HEK293 (cell line): ENCODE results near the gene CISD1.

Experiments used
- KLF9 ChIP-seq: fragments of 450-650 bp; formaldehyde crosslinking; IDR thresholded peaks from 2 replicates; pipeline ENCODE4 v1.5.1; 2016; ENCODE audit warnings: missing biosample characterization, missing genetic modification characterization, low read depth
- PATZ1 ChIP-seq: fragments of 450-650 bp; formaldehyde crosslinking; IDR thresholded peaks from 2 replicates; pipeline ENCODE4 v1.5.1; 2016; ENCODE audit warnings: missing biosample characterization, missing genetic modification characterization
- PRDM1 ChIP-seq: fragments of 450-650 bp; formaldehyde crosslinking; IDR thresholded peaks from 2 replicates; pipeline ENCODE4; 2016; ENCODE audit warnings: missing biosample characterization, missing genetic modification characterization
- WT1 ChIP-seq: fragments of 450-650 bp; formaldehyde crosslinking; IDR thresholded peaks from 2 replicates; pipeline ENCODE4 v1.5.1; 2016; ENCODE audit warnings: missing biosample characterization, missing genetic modification characterization
- YY1 ChIP-seq: fragments of 450-650 bp; formaldehyde crosslinking; IDR thresholded peaks from 2 replicates; pipeline ENCODE4 v1.5.1; 2018; ENCODE audit warnings: missing biosample characterization, missing genetic modification characterization
- ZNF114 ChIP-seq: fragments of 450-650 bp; formaldehyde crosslinking; IDR thresholded peaks from 2 replicates; pipeline ENCODE4 v1.5.0; 2017; ENCODE audit warnings: missing biosample characterization, missing genetic modification characterization
- ZNF214 ChIP-seq: fragments of 450-650 bp; formaldehyde crosslinking; IDR thresholded peaks from 2 replicates; pipeline ENCODE4 v1.5.1; 2017; ENCODE audit warnings: missing biosample characterization, mild to moderate bottlenecking, missing genetic modification characterization, borderline replicate concordance
- ZNF707 ChIP-seq: fragments of 450-650 bp; formaldehyde crosslinking; IDR thresholded peaks from 2 replicates; pipeline ENCODE4 v1.5.1; 2016; ENCODE audit warnings: missing biosample characterization, missing genetic modification characterization
- ZSCAN18 ChIP-seq: fragments of 450-650 bp; formaldehyde crosslinking; IDR thresholded peaks from 2 replicates; pipeline ENCODE4 v1.5.1; 2016; ENCODE audit warnings: missing biosample characterization, missing genetic modification characterization
- TF ChIP-seq, protein P1 (sequence below): fragments of 450-650 bp; formaldehyde crosslinking; IDR thresholded peaks from 2 replicates; pipeline ENCODE4 v1.5.1; 2016; ENCODE audit warnings: missing biosample characterization, missing genetic modification characterization
- TF ChIP-seq, protein P2 (sequence below): fragments of 450-650 bp; formaldehyde crosslinking; IDR thresholded peaks from 2 replicates; pipeline ENCODE4 v1.5.1; 2017; ENCODE audit warnings: missing biosample characterization, missing genetic modification characterization

GRCh38 chr10:58278274-58278961 is 9.5 kb downstream of the CISD1 start:
- TF ChIP-seq, protein P1, sequence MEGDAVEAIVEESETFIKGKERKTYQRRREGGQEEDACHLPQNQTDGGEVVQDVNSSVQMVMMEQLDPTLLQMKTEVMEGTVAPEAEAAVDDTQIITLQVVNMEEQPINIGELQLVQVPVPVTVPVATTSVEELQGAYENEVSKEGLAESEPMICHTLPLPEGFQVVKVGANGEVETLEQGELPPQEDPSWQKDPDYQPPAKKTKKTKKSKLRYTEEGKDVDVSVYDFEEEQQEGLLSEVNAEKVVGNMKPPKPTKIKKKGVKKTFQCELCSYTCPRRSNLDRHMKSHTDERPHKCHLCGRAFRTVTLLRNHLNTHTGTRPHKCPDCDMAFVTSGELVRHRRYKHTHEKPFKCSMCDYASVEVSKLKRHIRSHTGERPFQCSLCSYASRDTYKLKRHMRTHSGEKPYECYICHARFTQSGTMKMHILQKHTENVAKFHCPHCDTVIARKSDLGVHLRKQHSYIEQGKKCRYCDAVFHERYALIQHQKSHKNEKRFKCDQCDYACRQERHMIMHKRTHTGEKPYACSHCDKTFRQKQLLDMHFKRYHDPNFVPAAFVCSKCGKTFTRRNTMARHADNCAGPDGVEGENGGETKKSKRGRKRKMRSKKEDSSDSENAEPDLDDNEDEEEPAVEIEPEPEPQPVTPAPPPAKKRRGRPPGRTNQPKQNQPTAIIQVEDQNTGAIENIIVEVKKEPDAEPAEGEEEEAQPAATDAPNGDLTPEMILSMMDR (tag by site-specific recombination), result no peak
- TF ChIP-seq YY1 (tag by site-specific recombination), result no peak
- TF ChIP-seq, protein P2, sequence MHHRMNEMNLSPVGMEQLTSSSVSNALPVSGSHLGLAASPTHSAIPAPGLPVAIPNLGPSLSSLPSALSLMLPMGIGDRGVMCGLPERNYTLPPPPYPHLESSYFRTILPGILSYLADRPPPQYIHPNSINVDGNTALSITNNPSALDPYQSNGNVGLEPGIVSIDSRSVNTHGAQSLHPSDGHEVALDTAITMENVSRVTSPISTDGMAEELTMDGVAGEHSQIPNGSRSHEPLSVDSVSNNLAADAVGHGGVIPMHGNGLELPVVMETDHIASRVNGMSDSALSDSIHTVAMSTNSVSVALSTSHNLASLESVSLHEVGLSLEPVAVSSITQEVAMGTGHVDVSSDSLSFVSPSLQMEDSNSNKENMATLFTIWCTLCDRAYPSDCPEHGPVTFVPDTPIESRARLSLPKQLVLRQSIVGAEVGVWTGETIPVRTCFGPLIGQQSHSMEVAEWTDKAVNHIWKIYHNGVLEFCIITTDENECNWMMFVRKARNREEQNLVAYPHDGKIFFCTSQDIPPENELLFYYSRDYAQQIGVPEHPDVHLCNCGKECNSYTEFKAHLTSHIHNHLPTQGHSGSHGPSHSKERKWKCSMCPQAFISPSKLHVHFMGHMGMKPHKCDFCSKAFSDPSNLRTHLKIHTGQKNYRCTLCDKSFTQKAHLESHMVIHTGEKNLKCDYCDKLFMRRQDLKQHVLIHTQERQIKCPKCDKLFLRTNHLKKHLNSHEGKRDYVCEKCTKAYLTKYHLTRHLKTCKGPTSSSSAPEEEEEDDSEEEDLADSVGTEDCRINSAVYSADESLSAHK (tag by site-specific recombination), result no peak
- TF ChIP-seq PATZ1 (tag by site-specific recombination), result no peak
- TF ChIP-seq ZSCAN18 (tag by site-specific recombination), result no peak
- TF ChIP-seq KLF9 (tag by site-specific recombination), result no peak
- TF ChIP-seq PRDM1 (tag by site-specific recombination), result no peak
- TF ChIP-seq ZNF707 (tag by site-specific recombination), result no peak
- no peak for TF ChIP-seq ZNF114 (tag by site-specific recombination)
- TF ChIP-seq ZNF214 (tag by site-specific recombination), result no peak
- no peak for TF ChIP-seq WT1 (tag by site-specific recombination)
